Fibroblast of lung (primary cell): ENCODE results near the gene GAL3ST2. TPM values are rescaled to one million over a fixed set of nuclear protein-coding genes. Genes with fewer than 3 reads are reported as not detected.

Source experiments
- DNase-seq, 2 donors: peaks; one replicate each; pipeline versions ENCODE4 v3.0.0 to v3.0.0-alpha.2; 2010; ENCODE audit warnings: low read depth in 2 of 2
- H2AFZ ChIP-seq: 2 replicates; pipeline ENCODE4 v1.5.1; 2012; ENCODE audit warnings: low read length, control low read depth, inconsistent platforms
- H3K27ac ChIP-seq: 2 replicates; pipeline ENCODE4 v1.5.1; 2011; ENCODE audit warnings: low read length, control low read depth; ENCODE audit not compliant: insufficient read depth
- H3K27me3 ChIP-seq: 2 replicates; pipeline ENCODE4 v1.5.1; 2011; ENCODE audit warnings: mild to moderate bottlenecking, low read length; ENCODE audit not compliant: control insufficient read depth, insufficient read depth
- H3K36me3 ChIP-seq: 2 replicates; pipeline ENCODE4 v1.5.1; 2011; ENCODE audit warnings: low read length; ENCODE audit not compliant: control insufficient read depth, insufficient read depth
- H3K4me1 ChIP-seq: 2 replicates; pipeline ENCODE4 v1.5.1; 2011; ENCODE audit warnings: low read length; ENCODE audit not compliant: control insufficient read depth, insufficient read depth; ENCODE audit errors: extremely low read depth
- H3K4me2 ChIP-seq: 2 replicates; pipeline ENCODE4 v1.5.1; 2011; ENCODE audit warnings: low read length, control low read depth; ENCODE audit not compliant: insufficient read depth; ENCODE audit errors: extremely low read depth
- H3K4me3 ChIP-seq, 4 experiments: fragments of 200-600 bp in 1 of 4; sonication (generic) in 1 of 4; replicated peaks in 1 of 4; 2 replicates each; pipeline ENCODE4 v1.5.1; 2011 to 2016; ENCODE audit warnings: low read length in 4 of 4, low read depth in 3 of 4, mild to moderate bottlenecking in 3 of 4, control low read depth in 2 of 4, inconsistent platforms in 1 of 4, mixed read lengths in 1 of 4; ENCODE audit not compliant: insufficient read depth in 1 of 4; ENCODE audit errors: control extremely low read depth in 1 of 4
- H3K79me2 ChIP-seq: 2 replicates; pipeline ENCODE4 v1.5.1; 2012; ENCODE audit warnings: mild to moderate bottlenecking, low read length, inconsistent platforms; ENCODE audit not compliant: control insufficient read depth, insufficient read depth
- H3K9ac ChIP-seq: 2 replicates; pipeline ENCODE4 v1.5.1; 2011; ENCODE audit warnings: mild to moderate bottlenecking, low read length, control low read depth; ENCODE audit not compliant: insufficient read depth
- H3K9me3 ChIP-seq: 2 replicates; pipeline ENCODE4 v1.5.1; 2012; ENCODE audit warnings: low read depth, low read length; ENCODE audit not compliant: control insufficient read depth, insufficient read depth
- H4K20me1 ChIP-seq: 2 replicates; pipeline ENCODE4 v1.5.1; 2011; ENCODE audit warnings: low read length; ENCODE audit not compliant: control insufficient read depth, insufficient read depth; ENCODE audit errors: extremely low read depth
- EZH2 ChIP-seq: IDR thresholded peaks from 2 replicates; pipeline ENCODE4 v1.5.1; 2012; ENCODE audit warnings: low read length, control low read depth, mild to moderate bottlenecking; ENCODE audit errors: missing control alignments
- polyA minus RNA-seq: library from RNA; depleted of rRNA, polyadenylated mRNA; stranded (reverse); fragments of >200 nt; gene quantifications from 2 replicates; pipeline ENCODE4 v1.2.3, GENCODE V29; 2011; ENCODE audit warnings: low replicate concordance
- polyA plus RNA-seq, 2 donors: library from polyadenylated mRNA; depleted of rRNA in 1 of 2; stranded (reverse) in 1 of 2; unstranded in 1 of 2; fragments of >200 nt; gene quantifications; 2 replicates each; pipeline ENCODE4 v1.2.1, GENCODE V29; 2011 to 2012; ENCODE audit warnings: missing spikeins in 1 of 2
- total RNA-seq: library from RNA; depleted of rRNA; stranded (reverse); fragments of >200 nt; gene quantifications from 2 replicates; pipeline ENCODE4 v1.2.1, GENCODE V29; 2014
- TF ChIP-seq, protein P1 (sequence below), 2 donors: IDR thresholded peaks in 1 of 2; conservative IDR thresholded peaks in 1 of 2; 1 replicate in 1 of 2; 2 replicates in 1 of 2; pipeline ENCODE4 v1.5.1; 2011 to 2012; ENCODE audit warnings: low read length in 2 of 2, control low read depth in 1 of 2, inconsistent platforms in 1 of 2, low read depth in 1 of 2, mild to moderate bottlenecking in 1 of 2

GAL3ST2 gene
- total RNA-seq (0.17 TPM in 1 of 2 replicates, not detected in the other), polyA plus RNA-seq (not detected in 2 replicates), polyA minus RNA-seq (not detected in 2 replicates)
- not detected in 2 replicates for polyA plus RNA-seq (2012)

DNA sequence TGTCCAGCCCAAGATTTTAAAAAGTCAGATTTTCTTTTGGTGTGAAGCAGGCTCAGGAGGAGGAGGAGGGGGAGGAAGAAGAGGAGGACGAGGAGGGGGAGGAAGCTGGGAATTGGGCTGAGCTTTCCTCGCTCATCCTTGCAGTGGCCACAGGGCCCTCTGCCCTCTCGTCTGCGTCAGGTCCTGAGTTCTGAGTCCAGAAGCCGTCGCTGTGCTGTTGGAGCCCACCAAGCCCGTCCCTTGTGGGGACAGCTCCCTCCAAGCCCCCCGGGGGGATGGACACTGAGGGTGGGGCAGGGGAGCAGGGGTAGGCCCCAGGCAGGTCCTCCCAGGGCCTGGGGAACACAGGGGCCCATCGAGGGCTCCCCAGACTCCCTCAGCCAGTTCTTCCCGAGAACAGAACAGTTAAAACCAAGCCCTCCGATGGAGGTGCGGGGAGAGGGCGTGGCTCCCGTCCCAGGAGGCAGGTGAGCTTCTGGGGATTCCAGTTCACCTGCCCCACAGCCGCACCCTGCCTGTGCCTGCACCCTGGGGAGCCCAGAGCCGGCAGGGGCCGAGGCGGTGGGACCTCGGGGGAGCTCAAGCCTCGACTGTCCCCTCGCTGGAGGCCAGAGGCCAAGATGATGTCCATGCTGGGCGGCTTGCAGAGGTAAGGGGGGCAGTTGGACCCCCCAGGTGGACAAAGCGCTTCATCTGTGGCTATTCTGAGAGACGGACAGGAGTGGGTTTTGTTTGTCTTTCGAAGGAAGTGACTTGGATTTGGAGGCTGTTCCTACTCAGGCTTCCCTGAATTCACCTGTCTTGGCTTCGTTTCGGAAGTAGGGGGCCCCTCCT, at the start of gene GAL3ST2:
TSS of gene GAL3ST2 (plus strand) at position 487 of the 834 bp plus-strand sequence. CDS start at position 621, 134 bp downstream.
- H3K9me3 ChIP-seq, result no peaks in the 10 kb centered on the region
- no peaks in the 10 kb centered on the region for H3K27me3 ChIP-seq
- H3K4me2 ChIP-seq, result no peak within 1 kb of the TSS
- H4K20me1 ChIP-seq, result no peaks in the 10 kb centered on the region
- no peaks in the 10 kb centered on the region for H3K79me2 ChIP-seq
- peaks cover 6% of the 10 kb centered on the region for H3K4me1 ChIP-seq
- no peak for DNase-seq
- H3K9ac ChIP-seq, result no peak within 1 kb of the TSS
- no peaks in the 10 kb centered on the region for H3K36me3 ChIP-seq
- H3K27ac ChIP-seq, result no peak within 1 kb of the TSS
- TF ChIP-seq EZH2, result no peak
- TF ChIP-seq, protein P1, sequence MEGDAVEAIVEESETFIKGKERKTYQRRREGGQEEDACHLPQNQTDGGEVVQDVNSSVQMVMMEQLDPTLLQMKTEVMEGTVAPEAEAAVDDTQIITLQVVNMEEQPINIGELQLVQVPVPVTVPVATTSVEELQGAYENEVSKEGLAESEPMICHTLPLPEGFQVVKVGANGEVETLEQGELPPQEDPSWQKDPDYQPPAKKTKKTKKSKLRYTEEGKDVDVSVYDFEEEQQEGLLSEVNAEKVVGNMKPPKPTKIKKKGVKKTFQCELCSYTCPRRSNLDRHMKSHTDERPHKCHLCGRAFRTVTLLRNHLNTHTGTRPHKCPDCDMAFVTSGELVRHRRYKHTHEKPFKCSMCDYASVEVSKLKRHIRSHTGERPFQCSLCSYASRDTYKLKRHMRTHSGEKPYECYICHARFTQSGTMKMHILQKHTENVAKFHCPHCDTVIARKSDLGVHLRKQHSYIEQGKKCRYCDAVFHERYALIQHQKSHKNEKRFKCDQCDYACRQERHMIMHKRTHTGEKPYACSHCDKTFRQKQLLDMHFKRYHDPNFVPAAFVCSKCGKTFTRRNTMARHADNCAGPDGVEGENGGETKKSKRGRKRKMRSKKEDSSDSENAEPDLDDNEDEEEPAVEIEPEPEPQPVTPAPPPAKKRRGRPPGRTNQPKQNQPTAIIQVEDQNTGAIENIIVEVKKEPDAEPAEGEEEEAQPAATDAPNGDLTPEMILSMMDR (conservative IDR thresholded peaks at IDR 0.05 in 1 of 2, IDR thresholded peaks at IDR 0.05 in 1 of 2; ENCODE audit: low read depth in 1 of 2, low read length in 2 of 2), result no peak
- no peak within 1 kb of the TSS for H2AFZ ChIP-seq
- no peak within 1 kb of the TSS for H3K4me3 ChIP-seq

DNA sequence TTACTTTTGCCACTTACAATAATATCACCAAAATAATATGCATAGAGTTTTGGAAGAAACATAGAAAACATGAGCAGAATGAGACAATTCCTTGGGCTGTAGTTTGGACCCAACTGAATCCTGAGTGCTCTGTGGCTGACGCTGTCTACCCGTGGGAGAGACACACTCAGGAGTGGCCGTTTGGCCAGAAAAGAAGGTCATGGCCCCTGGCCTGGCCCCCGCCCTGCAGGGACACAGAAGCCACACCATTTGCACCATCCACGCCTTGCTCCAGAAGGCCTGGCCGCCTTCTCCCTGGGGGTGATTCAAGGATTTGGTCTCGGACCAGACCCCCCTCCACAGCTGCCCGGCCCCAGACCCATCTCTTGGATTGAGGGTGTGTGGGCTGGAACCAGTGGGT, 48.6 kb upstream of the GAL3ST2 start:
- no peaks in the 10 kb centered on the region for H3K79me2 ChIP-seq
- no peak overlapping the region for H3K9ac ChIP-seq
- DNase-seq, result no peak
- no peak overlapping the region for H2AFZ ChIP-seq
- no peaks in the 10 kb centered on the region for H3K9me3 ChIP-seq
- no peak overlapping the region for H3K4me3 ChIP-seq
- peaks cover 3% of the 10 kb centered on the region for H3K36me3 ChIP-seq
- H3K27ac ChIP-seq, result no peak overlapping the region
- H3K4me2 ChIP-seq, result no peak overlapping the region
- no peaks in the 10 kb centered on the region for H3K27me3 ChIP-seq
- TF ChIP-seq EZH2, result no peak
- TF ChIP-seq, protein P1 (conservative IDR thresholded peaks at IDR 0.05 in 1 of 2, IDR thresholded peaks at IDR 0.05 in 1 of 2; ENCODE audit: low read depth in 1 of 2, low read length in 2 of 2), result no peak
- no peaks in the 10 kb centered on the region for H3K4me1 ChIP-seq
- no peaks in the 10 kb centered on the region for H4K20me1 ChIP-seq

DNA sequence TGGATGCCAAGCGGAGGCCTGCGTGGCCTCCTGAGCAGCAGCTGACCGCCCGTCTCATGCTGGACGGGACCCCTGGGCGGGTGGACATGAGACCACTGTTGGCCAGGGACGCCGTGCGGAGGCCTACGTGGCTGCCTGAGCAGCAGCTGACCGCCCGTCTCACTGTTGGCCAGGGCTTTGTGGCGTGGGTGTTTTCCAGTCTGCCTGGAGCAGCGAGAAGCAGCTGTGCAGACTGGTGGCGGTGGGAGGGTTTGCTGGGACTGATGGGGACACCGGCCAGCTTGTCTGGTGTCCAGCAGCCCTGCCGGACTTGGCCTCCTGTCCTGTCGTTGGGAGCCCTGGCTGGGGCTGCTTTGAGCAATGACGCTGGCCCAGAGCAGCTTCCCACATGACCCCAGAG, 48.0 kb upstream of the GAL3ST2 start:
- Histone ChIP-seq H3K27me3 (no peaks in the 10 kb centered on the region), H3K27ac (no peak overlapping the region), H3K79me2 (no peaks in the 10 kb centered on the region), H3K36me3 (no peaks in the 10 kb centered on the region), H3K9me3 (no peaks in the 10 kb centered on the region), H2AFZ (peak overlapping the region; percentile 7), H3K4me3 (no peak overlapping the region), H3K9ac (no peak overlapping the region), H4K20me1 (no peaks in the 10 kb centered on the region), H3K4me1 (no peaks in the 10 kb centered on the region), H3K4me2 (no peak overlapping the region)
- no peak for TF ChIP-seq EZH2
- no peak for DNase-seq
